HG03439 (cell line): Measurements from ENCODE around the gene PLPP3.
"Not testable (repeated sequence)": the region's sequence is repeated elsewhere in the genome, so short reads cannot be mapped to it uniquely, and the experiment has no call there.

Experiments used
- ATAC-seq: cut with Tn5 transposase; IDR thresholded peaks from one replicate; pipeline ENCODE4 v1.9.1; 2021; ENCODE audit warnings: mild to moderate bottlenecking, moderate library complexity; ENCODE audit not compliant: unreplicated experiment

The PLPP3 gene

DNA sequence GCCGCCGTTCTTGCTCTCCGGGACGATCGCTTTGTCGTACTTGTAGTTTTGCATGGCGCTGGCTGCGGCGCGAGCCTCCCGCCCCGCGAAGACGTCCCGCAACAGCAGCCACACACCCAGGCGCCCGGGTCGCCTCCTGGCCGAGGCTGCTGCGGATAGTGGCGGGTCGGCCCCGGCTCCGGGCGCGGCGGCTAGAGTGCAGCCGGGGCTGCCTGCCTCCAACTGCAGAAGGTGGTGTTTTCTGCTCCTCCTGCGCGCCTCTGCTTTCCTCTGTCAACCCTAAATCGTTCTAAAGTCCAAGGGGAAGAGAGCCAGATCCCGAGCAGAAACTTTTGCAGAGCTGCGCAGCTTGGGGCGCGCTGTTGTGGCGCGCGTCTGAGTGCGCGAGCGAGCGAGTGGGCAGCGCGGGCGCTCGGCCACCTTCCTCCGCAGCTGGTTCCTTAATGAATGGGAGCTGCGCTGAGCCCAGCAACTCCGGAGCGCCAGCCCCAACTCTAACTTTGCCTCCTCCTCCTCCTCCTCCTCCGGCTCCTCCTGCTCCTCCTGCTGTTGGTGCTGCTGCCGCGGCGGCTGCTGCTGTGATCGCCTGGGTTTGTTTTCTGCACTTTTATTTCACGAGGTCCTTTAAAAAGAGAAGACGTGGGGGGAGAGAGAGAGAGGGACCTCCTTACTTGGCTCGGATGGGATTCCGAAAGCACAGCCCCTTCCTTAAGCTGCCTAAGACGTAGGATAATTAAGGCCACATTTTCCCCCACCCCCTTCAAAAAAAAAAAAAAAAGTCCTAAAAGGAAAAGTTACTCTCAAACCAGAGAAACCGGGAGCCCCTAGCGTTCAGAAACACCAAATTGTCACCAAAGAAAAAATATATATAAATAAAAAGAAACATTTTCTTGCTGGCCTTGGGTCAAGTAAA, at the start of gene PLPP3:
TSS of gene PLPP3 (minus strand) at position 601 of the 913 bp plus-strand sequence. CDS start at position 54, 547 bp downstream.
- ATAC-seq: no peak

DNA sequence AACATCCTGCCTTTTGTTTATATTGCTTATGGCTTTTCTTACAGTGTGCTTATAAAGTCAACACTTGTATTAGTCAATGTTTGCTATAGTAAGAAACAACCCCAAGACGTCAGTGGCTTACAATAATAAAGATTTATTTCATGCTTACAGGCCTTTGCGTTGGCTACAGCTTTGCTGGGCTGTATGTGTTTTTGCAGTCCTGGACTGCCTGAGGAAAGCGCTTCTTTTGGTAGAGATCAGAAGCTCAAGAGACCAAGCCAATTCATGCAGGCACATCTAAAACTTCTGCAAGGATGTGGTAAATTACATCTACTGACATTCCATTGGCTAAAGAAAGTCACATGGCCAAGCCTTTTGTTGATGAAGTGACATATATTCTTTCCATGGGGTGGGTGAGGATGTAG, 48.3 kb upstream of the PLPP3 start:
- no peak for ATAC-seq

DNA sequence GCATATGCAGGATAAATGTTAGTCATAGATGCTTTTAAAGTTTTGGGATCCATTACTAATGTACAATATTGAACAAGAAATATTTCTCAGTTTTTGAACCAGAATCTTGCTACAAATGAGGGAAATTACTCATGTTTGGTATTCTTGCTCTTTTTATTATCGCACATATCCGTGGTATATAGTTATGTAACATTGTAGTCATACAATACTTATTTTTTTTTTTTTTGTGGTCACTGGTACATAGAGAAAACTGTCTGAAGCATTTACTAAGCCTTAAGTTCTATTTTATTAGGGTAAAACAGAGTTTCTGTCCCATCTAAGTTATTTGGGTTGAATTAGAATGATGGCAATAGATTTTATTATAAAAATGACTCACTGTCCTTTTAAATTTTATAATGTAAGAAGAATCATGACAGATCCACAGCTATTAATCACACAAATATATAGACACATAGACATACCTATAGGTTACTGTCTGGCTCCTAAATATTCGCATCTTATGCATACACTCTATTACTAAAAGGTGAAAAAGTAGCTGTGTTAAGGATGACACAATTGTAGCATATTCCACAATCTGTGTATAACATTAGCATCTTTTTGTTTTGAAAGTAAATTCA, 47.8 kb upstream of the PLPP3 start:
- ATAC-seq: no peak

DNA sequence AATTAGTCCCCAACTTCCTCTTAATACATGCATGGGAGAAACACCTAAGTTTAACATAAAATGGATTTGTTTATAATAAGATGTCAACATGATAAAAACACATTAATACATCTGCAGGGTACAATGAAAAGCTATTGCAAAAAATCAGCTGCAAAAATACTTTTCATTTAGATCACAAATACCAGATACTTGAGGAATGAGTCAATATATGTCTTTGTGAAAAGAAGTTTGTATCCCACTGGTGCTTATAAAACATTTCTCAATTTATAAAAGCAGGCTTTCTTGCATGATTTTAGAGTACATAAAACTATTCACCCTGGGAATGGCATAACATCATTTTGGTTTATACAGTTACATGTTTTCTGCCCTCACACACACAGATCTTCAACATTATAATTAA, 47.2 kb upstream of the PLPP3 start:
- ATAC-seq: no peak

DNA sequence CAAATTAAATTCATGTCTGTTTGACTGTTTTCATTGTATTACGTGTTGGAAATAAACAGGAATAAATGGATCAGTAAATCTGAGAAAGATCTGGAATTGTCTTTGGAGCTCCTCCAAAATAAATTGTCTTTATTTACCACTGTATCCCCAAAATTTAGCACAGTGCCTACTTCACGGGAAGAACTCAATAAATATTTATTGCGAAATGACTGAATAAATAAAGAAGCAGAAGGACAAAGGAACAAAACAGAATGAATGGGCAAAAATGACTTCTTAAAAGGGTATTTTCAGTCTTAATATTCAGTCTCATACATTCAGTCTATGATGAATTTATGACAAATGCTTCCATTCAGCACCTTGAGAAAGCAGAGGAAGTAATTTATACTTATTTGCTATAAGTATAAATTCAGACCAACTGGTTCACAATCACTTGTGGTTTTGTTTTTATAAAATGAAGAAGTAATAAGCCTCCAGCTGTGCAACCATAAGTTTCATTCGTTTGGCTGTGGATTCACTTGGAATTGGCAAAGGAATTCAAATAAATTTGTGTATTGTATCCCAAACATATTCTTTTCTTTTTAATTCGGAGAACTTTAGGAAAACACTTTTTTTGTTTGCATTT, 46.6 kb upstream of the PLPP3 start:
- ATAC-seq: no peak

DNA sequence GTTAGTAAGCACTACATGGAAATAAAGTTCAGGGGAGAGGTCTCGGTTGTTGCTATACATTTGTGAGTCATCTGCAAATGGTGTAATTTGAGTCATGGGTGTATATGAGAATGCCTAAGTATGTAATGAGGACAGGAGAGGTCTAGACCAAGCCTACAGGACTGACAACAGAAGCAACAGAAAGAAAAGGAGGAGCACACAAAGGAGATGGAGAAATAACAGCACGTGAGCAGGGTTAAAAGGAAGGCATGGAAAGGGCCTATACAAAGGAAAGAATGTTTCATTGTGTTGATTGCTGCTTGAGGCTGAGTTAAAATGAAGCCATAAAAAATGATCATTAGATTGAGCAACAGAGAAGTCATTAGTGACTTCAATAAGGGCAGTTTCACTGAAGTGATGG, 37.8 kb upstream of the PLPP3 start:
- no peak for ATAC-seq

DNA sequence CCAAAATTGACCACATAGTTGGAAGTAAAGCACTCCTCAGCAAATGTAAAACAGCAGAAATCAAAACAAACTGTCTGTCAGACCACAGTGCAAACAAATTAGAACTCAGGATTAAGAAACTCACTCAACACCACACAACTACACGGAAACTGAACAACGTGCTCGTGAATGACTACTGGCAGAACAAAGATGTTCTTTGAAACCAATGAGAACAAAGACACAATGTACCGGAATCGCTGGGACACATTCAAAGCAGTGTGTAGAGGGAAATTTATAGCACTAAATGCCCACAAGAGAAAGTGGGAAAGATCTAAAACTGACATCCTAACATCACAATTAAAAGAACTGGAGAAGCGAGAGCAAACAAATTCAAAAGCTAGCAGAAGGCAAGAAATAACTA, 31.4 kb upstream of the PLPP3 start:
- not testable (repeated sequence) for ATAC-seq

DNA sequence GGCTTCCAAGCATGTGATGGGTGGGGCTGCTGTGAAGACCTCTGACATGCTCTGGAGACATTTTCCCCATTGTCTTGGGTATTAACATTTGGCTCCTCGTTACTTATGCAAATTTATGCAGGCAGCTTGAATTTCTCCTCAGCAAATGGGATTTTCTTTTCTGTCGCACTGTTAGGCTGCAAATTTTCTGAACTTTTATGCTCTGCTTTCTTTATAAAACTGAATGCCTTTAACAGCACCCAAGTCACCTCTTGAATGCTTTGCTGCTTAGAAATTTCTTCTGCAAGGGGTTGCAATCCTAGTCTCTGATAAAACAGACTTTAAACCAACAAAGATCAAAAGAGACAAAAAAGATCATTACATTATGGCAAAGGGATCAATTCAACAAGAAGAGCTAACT, 30.7 kb upstream of the PLPP3 start:
- not testable (repeated sequence) for ATAC-seq

DNA sequence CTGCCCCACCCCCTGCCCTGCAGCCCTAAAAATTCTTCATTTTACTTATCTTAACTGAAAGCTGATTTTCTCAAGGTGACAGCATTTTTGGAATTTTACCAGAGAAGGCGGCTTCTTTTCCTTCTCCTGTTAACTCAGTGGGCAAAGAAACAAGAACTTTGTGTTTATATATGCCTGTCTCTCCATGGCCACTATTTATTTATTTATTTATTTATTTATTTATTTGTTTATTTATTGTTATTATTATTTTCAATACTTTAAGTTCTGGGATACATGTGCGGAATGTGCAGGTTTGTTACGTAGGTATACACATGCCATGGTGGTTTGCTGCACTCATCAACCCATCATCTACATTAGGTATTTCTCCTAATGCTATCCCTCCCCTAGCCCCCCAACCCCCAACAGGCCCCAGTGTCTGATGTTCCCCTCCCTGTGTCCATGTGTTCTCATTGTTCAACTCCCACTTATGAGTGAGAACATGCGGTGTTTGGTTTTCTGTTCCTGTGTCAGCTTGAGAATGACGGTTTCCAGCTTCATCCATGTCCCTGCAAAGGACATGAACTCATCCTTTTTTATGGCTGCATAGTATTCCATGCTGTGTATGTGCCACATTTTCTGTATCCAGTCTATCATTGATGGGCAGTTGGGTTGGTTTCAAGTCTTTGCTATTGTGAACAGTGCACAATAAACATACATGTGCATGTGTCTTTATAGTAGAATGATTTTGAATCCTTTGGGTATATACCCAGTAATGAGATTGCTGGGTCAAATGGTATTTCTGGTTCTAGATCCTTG, 16.2 kb upstream of the PLPP3 start:
- not testable (repeated sequence) for ATAC-seq

DNA sequence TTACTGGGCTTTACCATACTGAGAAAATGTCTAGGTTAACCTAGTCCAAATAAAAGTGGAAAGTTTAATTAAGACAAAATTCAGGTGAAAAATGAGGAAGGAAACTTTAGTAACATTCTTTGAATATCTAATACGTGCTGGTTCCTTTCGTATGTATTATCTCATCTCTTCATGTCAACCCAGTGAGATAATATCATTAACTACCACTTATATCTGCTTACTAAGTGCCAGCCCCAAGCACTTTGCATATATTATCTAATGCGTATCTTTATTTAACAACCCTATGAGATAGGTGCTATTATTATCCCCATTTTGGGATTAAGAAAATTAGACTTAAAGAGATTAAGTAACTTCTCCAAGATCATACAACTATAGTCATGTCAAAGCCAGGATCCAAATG, 12.5 kb upstream of the PLPP3 start:
- no peak for ATAC-seq

DNA sequence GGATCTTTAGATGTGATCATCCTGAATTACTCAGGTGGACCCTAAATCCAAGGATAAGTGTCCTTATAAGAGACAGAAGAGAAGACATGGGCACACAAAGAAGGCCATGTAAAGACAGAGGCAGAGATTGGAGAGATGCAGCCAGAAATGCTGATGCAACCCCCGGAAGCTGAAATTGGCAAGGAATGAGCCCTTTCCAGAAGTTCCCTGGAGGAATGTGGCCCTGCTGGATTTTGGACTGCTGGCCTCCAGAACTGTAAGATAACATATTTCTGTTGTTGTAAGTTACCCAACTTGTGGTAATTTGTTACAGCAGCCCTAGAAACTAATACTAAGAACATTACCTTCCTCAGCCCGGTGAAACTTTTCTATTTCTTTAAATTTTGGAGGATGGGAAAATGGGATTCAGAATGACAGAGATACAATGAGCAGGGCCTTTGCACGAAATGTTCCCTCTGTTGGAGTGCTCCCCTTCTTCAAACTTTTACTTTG, 11.2 kb upstream of the PLPP3 start:
- ATAC-seq: no peak

DNA sequence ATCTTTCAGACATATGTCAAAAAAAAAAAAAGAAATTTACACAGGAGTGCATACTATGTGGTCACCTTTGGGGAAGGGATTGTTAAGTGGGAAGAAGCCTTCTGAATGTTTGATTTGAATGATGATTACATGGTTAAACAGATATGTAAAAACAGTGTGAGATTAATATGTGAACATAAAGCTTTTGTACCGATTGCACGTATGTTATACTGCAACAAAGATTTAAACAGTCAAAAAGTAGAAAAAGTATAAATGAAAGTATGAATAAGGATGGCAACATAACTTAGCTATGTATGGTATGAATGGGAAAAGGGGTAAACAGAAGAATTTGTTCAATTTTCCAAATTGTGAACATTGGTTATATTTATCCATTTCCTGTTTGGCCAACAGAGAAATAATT, 10.0 kb upstream of the PLPP3 start:
- no peak for ATAC-seq

DNA sequence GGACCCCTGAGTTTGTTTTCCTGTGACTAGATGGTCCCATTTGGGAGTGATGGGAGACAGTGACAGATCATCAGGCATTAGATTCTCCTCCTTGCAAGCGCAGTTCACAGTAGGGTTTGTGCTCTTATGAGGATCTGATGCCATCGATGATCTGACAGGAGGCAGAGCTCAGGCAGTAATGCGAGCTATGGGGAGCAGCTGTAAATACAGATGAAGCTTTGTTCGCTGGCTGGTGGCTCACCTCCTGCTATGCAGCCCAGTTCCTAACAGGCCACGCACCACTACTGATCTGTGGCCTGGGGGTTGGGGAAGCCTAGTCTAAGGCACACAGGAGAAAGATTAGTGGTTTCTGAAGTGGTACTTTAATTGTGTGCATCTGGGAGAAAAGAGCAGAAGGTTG, 7.1 kb upstream of the PLPP3 start:
- ATAC-seq: no peak

DNA sequence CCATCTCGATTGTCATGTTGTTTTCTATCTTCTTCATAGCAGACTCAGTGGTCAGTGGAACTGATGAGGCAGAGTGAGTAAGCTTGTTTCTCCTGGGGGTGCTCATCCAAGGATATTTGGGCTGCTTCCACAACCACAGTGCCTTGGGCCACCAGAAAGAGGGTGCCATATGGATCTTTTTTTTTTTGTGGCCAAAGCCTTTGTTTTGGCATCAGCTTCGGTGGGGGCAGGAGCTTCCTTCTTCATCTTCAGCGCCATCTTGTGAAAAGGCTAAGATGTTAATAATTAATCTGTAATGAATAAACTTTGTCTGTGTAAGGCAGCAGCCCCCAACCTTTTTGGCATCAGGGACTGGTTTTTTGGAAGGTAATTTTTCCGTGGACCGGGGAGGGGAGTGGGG, 6.6 kb upstream of the PLPP3 start:
- no peak for ATAC-seq

DNA sequence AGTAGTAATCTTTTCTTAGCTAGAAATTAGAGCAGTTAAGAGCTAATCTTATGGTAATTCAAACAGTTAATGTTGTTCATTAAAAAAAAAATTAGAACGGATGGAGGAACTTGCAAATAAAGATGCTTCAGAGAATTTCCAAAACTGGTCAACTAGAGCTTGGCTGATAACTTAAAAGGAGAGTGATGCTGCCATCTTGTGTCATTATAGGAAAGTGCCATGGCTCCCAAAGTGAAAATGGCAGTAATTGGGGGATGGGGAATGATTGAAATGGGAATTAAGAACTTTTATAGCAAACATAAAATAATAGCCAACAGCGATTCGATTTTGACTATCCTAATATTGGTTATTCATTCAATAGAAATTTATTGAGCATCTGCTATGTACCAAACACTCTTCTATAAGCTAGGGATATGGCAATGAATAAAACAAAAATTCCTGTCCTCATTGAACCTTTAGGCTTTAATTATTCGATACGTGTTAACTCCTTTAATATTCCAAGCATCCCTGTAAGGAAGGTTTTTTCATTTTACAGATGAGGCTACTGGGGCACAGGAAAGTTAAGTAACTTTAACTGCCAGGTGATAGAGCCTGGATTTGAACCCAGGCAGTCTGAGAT, 5.7 kb upstream of the PLPP3 start:
- ATAC-seq: no peak

DNA sequence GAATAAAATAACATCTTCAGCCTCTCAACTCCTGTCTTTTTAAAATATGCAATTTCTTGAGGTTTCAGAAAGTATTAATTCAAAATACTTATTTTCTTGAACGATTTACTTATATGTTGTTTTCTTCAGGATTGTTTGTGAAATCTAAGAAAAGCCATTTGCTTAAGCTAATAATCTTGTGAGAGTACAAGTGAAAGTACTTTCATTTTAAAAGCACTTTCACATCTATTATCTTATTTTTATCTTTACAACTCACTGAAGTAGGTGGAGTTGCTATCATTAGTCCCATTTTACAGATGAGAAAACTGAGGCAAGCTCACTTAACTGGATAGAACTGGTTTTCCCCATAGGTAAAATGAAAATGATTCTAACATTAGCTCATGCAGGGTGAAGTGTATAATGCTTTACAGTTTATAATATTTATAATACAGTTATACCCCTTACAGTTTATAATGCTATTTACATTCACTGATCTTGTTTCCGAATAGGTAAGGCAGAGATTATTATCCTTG, 4.7 kb upstream of the PLPP3 start:
- ATAC-seq: no peak

DNA sequence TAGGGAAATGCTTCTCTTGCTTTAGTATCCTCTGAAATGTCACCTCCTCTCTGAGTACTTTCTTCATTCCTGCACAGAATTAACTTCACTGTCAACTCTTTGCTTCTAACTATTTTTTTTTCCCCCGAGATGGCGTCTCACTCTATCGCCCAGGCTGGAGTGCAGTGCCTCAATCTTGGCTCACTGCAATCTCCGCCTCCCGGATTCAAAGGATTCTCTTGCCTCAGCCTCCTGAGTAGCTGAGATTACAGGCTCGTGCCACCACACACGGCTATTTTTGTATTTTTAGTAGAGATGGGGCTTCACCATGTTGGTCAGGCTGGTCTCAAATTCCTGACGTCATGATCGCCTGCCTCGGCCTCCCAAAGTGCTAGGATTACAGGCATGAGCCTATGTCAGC, 1.4 kb upstream of the PLPP3 start:
- ATAC-seq: no peak

DNA sequence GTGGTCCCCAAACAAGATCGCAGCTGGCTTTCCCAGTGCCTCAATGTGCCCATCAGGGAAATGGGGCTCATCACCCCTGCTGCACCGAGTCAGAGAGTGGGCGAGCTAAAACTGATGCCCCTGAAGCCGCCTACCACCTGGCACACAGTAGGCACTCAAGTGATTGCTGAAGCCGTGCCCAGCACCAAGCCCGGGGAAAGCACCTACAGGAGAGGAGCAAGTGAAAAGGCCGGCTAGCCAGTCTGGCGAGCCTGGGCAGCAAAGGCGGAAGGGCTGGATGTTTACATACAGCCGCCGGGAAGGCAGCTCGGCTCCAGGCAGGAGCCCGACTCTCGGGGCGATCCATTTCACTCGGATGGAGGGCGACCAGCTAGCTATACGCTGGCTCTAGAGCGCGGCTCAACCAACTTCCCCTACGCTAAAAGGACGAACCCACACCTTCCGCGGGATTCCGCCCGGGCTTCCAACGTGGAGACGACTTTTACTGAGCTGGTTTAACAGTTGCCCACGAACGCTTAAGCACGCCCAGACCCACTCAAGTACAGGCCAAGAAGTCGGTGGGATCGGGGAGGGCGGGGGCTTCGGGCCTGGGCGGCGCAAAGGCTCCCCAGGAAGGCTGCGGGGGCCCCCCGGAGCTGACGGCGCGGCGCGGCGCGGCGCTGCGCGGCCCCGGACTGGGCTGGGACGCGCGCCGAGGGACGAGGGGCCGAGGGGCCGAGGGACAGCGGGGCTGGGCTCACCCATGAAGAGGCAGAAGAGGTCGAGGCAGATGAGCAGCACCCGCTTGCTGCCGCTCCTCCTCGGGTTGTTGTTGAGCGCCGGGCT, 1.0 kb downstream of the PLPP3 start:
- no peak for ATAC-seq

DNA sequence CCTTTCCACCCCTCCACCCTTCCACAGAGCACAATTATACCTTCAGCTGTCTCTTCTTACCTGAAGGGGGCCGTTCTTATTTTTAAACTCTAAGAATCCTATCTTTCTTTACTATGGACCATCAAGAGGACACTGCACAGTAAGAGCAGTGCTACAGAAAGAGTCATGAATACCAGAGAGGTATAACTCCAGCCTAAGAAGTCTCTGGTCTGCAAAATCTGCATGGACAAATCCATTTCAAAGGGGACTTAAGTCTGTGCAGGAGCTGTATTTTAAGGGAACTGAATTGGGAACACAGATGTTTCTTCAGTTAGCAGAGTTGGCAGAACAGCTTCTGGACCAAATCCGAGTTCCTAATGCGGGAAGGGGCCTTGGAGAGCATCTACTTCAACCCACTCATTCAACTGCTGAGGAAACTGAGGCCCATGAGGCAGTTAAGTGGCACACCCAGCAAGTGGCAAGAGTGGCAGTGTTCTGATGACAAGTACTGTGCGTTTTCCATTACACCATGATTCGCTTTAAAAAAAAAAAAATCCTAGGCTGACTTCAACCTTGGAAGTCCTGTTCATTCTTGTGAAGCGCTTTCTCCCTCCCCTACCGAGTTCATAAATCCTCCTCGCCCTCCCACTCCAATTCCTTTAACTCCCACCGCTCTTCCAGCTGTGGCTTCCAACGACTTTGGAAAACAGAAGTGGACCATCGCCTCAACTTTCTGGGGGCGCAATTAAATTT, 1.8 kb downstream of the PLPP3 start:
- no peak for ATAC-seq
